Endothelial cell of umbilical vein (primary cell): ENCODE data around the gene HDAC8. TPM values are rescaled to one million over a fixed set of nuclear protein-coding genes. Genes with fewer than 3 reads are reported as not detected.

Experiments used
- BruUV-seq: library from RNA; stranded (reverse); fragments of 400-500 nt; replicated peaks from 2 replicates; lab custom pipeline; 2021; lab: Mats Ljungman, UMichigan
- CTCF ChIA-PET: fragments of 300-600, 350-600 bp; sonication (Branson Sonifier 250); formaldehyde crosslinking; loops from one replicate; lab custom pipeline; 2021; ENCODE audit warnings: antibody characterized with exemption, inconsistent platforms; lab: Charles Lee
- POLR2A ChIA-PET: fragments of 300-600, 350-600 bp; sonication (Branson Sonifier 250); formaldehyde crosslinking; loops from one replicate; lab custom pipeline; 2021; ENCODE audit warnings: antibody characterized with exemption, inconsistent platforms; lab: Charles Lee
- DNase-seq: peaks from one replicate; pipeline ENCODE4 v3.0.0-alpha.2; 2011; ENCODE audit warnings: low read depth, low spot score
- FAIRE-seq: peaks from 2 replicates; lab custom pipeline; 2011; peaks lifted over from hg19 to GRCh38; lab: Jason Lieb, UNC
- H2AFZ ChIP-seq: 2 replicates; pipeline ENCODE4 v1.6.0; 2012; ENCODE audit warnings: low read depth, low read length, control low read depth, inconsistent platforms
- H3K27ac ChIP-seq: 2 replicates; pipeline ENCODE4 v1.5.1; 2011; ENCODE audit warnings: low read depth, mild to moderate bottlenecking, control low read depth, low read length, moderate library complexity; ENCODE audit not compliant: insufficient read depth
- H3K27me3 ChIP-seq, 2 experiments: 2 replicates each; pipeline versions ENCODE4 v1.6.0 to v1.6.1; 2011; ENCODE audit warnings: low read length in 2 of 2, mixed read lengths in 1 of 2; ENCODE audit not compliant: control insufficient read depth in 2 of 2, insufficient read depth in 2 of 2
- H3K36me3 ChIP-seq, 2 experiments: 2 replicates in 1 of 2; 3 replicates in 1 of 2; pipeline ENCODE4 v1.5.1; 2011; ENCODE audit warnings: low read length in 2 of 2, mild to moderate bottlenecking in 1 of 2, moderate library complexity in 1 of 2; ENCODE audit not compliant: control insufficient read depth in 2 of 2, insufficient read depth in 2 of 2; ENCODE audit errors: extremely low read depth in 1 of 2
- H3K4me1 ChIP-seq: 3 replicates; pipeline ENCODE4 v1.5.1; 2011; ENCODE audit warnings: mild to moderate bottlenecking, low read length; ENCODE audit not compliant: control insufficient read depth, insufficient read depth; ENCODE audit errors: extremely low read depth
- H3K4me2 ChIP-seq: 2 replicates; pipeline ENCODE4 v1.6.1; 2011; ENCODE audit warnings: low read length, control low read depth, mixed read lengths; ENCODE audit not compliant: insufficient read depth
- H3K4me3 ChIP-seq, 3 experiments: fragments of 200-600 bp in 1 of 3; sonication (generic), shearing (Covaris generic) in 1 of 3; replicated peaks in 1 of 3; 2 replicates each; pipeline ENCODE4 v1.5.1; 2011 to 2016; ENCODE audit warnings: control low read depth in 3 of 3, low read length in 3 of 3, mild to moderate bottlenecking in 2 of 3, inconsistent platforms in 1 of 3, low read depth in 1 of 3, moderate library complexity in 1 of 3; ENCODE audit not compliant: insufficient read depth in 1 of 3
- H3K79me2 ChIP-seq: 2 replicates; pipeline ENCODE4 v1.6.0; 2012; ENCODE audit warnings: low read length, inconsistent platforms; ENCODE audit not compliant: control insufficient read depth, insufficient read depth
- H3K9ac ChIP-seq: replicated peaks from 2 replicates; pipeline ENCODE3; 2011; ENCODE audit warnings: low read length, control low read depth; ENCODE audit not compliant: insufficient read depth; ENCODE audit errors: extremely low read depth
- H3K9me1 ChIP-seq: replicated peaks from 3 replicates; pipeline ENCODE4 v1.6.0; 2011; ENCODE audit warnings: mild to moderate bottlenecking, low read length; ENCODE audit not compliant: control insufficient read depth, insufficient read depth; ENCODE audit errors: extremely low read depth
- H3K9me3 ChIP-seq: replicated peaks from 2 replicates; pipeline ENCODE4 v1.5.1; 2012; ENCODE audit warnings: low read length, inconsistent platforms; ENCODE audit not compliant: control insufficient read depth, insufficient read depth
- H4K20me1 ChIP-seq: replicated peaks from 2 replicates; pipeline ENCODE3; 2011; ENCODE audit warnings: mild to moderate bottlenecking, low read length; ENCODE audit not compliant: control insufficient read depth, insufficient read depth; ENCODE audit errors: extremely low read depth
- EZH2 ChIP-seq: IDR thresholded peaks from 2 replicates; pipeline ENCODE4 v1.6.1; 2012; ENCODE audit warnings: borderline replicate concordance, low read depth, mild to moderate bottlenecking, moderate library complexity, low read length, inconsistent platforms; ENCODE audit not compliant: severe bottlenecking
- FOS ChIP-seq: IDR thresholded peaks from 2 replicates; pipeline ENCODE4 v1.6.1; 2011; ENCODE audit warnings: mild to moderate bottlenecking, low read length, moderate library complexity, borderline replicate concordance; ENCODE audit not compliant: insufficient read depth
- GATA2 ChIP-seq: IDR thresholded peaks from 2 replicates; pipeline ENCODE4 v1.7.0; 2011; ENCODE audit warnings: low read depth, mild to moderate bottlenecking, moderate library complexity, mixed read lengths, low read length; ENCODE audit not compliant: insufficient read length, insufficient read depth
- JUN ChIP-seq: IDR thresholded peaks from 2 replicates; pipeline ENCODE4 v1.6.1; 2011; ENCODE audit warnings: borderline replicate concordance, low read depth; ENCODE audit not compliant: insufficient read length, insufficient read depth
- MYC ChIP-seq: IDR thresholded peaks from one replicate; pipeline ENCODE4 v1.6.1; 2011; ENCODE audit warnings: mild to moderate bottlenecking, low read depth, low read length
- POLR2A ChIP-seq: IDR thresholded peaks from 2 replicates; pipeline ENCODE4 v1.6.1; 2012; ENCODE audit warnings: low read depth, mild to moderate bottlenecking, control low read depth, low read length
- POLR2AphosphoS5 ChIP-seq: IDR thresholded peaks from 2 replicates; pipeline ENCODE4 v1.6.1; 2012; ENCODE audit warnings: low read depth, mild to moderate bottlenecking, control low read depth, low read length, moderate library complexity; ENCODE audit not compliant: insufficient read depth
- dilution Hi-C: fragments of 300-500 bp; cut with MboI; formaldehyde crosslinking; loops from one replicate; pipeline ENCODE4 v1.15.0; 2019; ENCODE audit warnings: low sequenced_read_pairs; ENCODE audit not compliant: extremely low pct_ligation_motif_present
- intact Hi-C: fragments of 100-400 bp; cut with micrococcal nuclease; formaldehyde crosslinking; loops from one replicate; pipeline ENCODE4 v1.10.0; 2022
- polyA plus RNA-seq, 4 experiments: library from polyadenylated mRNA; depleted of rRNA in 3 of 4; stranded (reverse) in 3 of 4; unstranded in 1 of 4; fragments of >200 nt; gene quantifications; 2 replicates each; pipeline versions ENCODE4 v1.2.1 to v1.2.3, GENCODE V29; 2011 to 2012; ENCODE audit warnings: missing spikeins in 1 of 4
- total RNA-seq: library from RNA; stranded (reverse); gene quantifications from 2 replicates; pipeline ENCODE4 v1.2.3, GENCODE V29; 2021
- TF ChIP-seq, protein P1 (sequence below): IDR thresholded peaks from 2 replicates; pipeline ENCODE4 v1.6.1; 2011; ENCODE audit not compliant: insufficient read depth, insufficient read length
- TF ChIP-seq, protein P2 (sequence below), 2 donors: IDR thresholded peaks; 1 replicate in 1 of 2; 2 replicates in 1 of 2; pipeline ENCODE4 v1.5.1; 2011; ENCODE audit warnings: low read length in 2 of 2, mild to moderate bottlenecking in 2 of 2, moderate library complexity in 2 of 2, control low read depth in 1 of 2, inconsistent platforms in 1 of 2, low read depth in 1 of 2; ENCODE audit not compliant: insufficient read depth in 1 of 2; ENCODE audit errors: extremely low read depth in 1 of 2

Gene HDAC8
- total and polyA plus RNA-seq, 2 donors (not counting 3 experiments of a cell fraction or from before 2014, with no cell fraction given): 17.6 to 37.2 TPM

DNA sequence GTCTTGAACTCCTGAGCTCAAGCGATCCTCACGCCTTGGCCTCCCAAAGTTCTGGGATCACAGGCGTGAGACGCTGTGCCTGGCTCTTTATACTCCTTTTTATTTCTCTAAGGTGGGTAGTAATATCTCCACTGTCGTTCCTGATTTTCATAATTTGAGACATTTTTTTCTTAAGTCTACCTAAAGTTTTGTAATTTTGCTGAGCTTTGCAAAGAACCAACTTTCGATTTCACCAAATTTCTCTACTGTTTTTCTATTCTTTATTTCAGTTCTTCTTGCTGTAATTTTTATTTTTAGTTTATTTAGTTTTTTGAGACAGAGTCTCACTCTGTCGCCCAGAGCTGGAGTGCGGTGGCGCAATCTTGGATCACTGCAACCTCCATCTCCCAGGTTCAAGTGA, 196.5 kb downstream of the HDAC8 start:
- no peak overlapping the region for H2AFZ ChIP-seq
- TF ChIP-seq EZH2: no peak
- TF ChIP-seq MYC: no peak
- TF ChIP-seq, protein P1, sequence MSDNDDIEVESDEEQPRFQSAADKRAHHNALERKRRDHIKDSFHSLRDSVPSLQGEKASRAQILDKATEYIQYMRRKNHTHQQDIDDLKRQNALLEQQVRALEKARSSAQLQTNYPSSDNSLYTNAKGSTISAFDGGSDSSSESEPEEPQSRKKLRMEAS: no peak
- TF ChIP-seq GATA2: no peak
- TF ChIP-seq POLR2AphosphoS5: no peak
- TF ChIP-seq, protein P2, sequence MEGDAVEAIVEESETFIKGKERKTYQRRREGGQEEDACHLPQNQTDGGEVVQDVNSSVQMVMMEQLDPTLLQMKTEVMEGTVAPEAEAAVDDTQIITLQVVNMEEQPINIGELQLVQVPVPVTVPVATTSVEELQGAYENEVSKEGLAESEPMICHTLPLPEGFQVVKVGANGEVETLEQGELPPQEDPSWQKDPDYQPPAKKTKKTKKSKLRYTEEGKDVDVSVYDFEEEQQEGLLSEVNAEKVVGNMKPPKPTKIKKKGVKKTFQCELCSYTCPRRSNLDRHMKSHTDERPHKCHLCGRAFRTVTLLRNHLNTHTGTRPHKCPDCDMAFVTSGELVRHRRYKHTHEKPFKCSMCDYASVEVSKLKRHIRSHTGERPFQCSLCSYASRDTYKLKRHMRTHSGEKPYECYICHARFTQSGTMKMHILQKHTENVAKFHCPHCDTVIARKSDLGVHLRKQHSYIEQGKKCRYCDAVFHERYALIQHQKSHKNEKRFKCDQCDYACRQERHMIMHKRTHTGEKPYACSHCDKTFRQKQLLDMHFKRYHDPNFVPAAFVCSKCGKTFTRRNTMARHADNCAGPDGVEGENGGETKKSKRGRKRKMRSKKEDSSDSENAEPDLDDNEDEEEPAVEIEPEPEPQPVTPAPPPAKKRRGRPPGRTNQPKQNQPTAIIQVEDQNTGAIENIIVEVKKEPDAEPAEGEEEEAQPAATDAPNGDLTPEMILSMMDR (IDR thresholded peaks at IDR 0.05; ENCODE audit: extremely low read depth in 1 of 2, insufficient read depth in 1 of 2, low read depth in 1 of 2, low read length in 2 of 2): no peak
- no peak for TF ChIP-seq FOS
- TF ChIP-seq POLR2A: no peak
- TF ChIP-seq JUN: no peak
- no peaks in the 10 kb centered on the region for H3K9me3 ChIP-seq
- H3K79me2 ChIP-seq: no peaks in the 10 kb centered on the region
- DNase-seq (no peak), FAIRE-seq (no peak)
- no peaks in the 10 kb centered on the region for H4K20me1 ChIP-seq
- H3K9me1 ChIP-seq: peaks cover under 1% of the 10 kb centered on the region
- intact Hi-C loops: no loop called here
- ChIA-PET CTCF (no interaction called here), POLR2A (no interaction called here)
- no peak overlapping the region for H3K27ac ChIP-seq
- H3K4me3 ChIP-seq: no peak overlapping the region
- BruUV-seq: no TSS peak
- H3K4me1 ChIP-seq: no peaks in the 10 kb centered on the region
- H3K36me3 ChIP-seq: no peaks in the 10 kb centered on the region
- no peak overlapping the region for H3K4me2 ChIP-seq
- no peak overlapping the region for H3K9ac ChIP-seq
- no peaks in the 10 kb centered on the region for H3K27me3 ChIP-seq
- dilution Hi-C loops: no loop called here
